K562 (cell line): ENCODE data around the gene ASB14.

ENCODE experiments used
- ELF4 ChIP-seq: fragments of 450-650 bp; formaldehyde crosslinking; IDR thresholded peaks from 2 replicates; pipeline ENCODE4 v1.4.0; 2022; ENCODE audit warnings: missing genetic modification characterization
- ESRRA ChIP-seq: fragments of 450-650 bp; IDR thresholded peaks from 2 replicates; pipeline ENCODE4 v1.6.1; 2014; ENCODE audit warnings: low read depth, mild to moderate bottlenecking, moderate library complexity, borderline replicate concordance
- EZH2 ChIP-seq: IDR thresholded peaks from 2 replicates; pipeline ENCODE4 v1.6.1; 2012; ENCODE audit warnings: low read depth, mild to moderate bottlenecking, inconsistent platforms, low read length, borderline replicate concordance
- KAT8 ChIP-seq: fragments of 450-650 bp; IDR thresholded peaks from 2 replicates; pipeline ENCODE4 v1.6.1; 2016; ENCODE audit warnings: low read depth, mild to moderate bottlenecking
- OTX1 ChIP-seq: fragments of 450-650 bp; formaldehyde crosslinking; IDR thresholded peaks from 2 replicates; pipeline ENCODE4 v1.4.0; 2022; ENCODE audit warnings: mild to moderate bottlenecking
- TCF3 ChIP-seq: sonication (generic); formaldehyde crosslinking; IDR thresholded peaks from 2 replicates; pipeline ENCODE4 v1.4.0; 2020; ENCODE audit warnings: mild to moderate bottlenecking, missing genetic modification reagents
- YY1 ChIP-seq, 3 experiments: IDR thresholded peaks; 2 replicates each; pipeline ENCODE4 v1.6.1; 2011; ENCODE audit warnings: low read length in 2 of 3, mild to moderate bottlenecking in 2 of 3, moderate library complexity in 2 of 3, borderline replicate concordance in 1 of 3, control low read depth in 1 of 3, low read depth in 1 of 3; ENCODE audit not compliant: insufficient read depth in 3 of 3, insufficient replicate concordance in 2 of 3, control insufficient read depth in 1 of 3, insufficient read length in 1 of 3; ENCODE audit errors: extremely low read depth in 1 of 3
- ZNF121 ChIP-seq: sonication (generic); formaldehyde crosslinking; conservative IDR thresholded peaks from 2 replicates; pipeline ENCODE4 v1.8.0; 2022; ENCODE audit warnings: missing genetic modification reagents
- ZNF561 ChIP-seq: fragments of 450-650 bp; formaldehyde crosslinking; conservative IDR thresholded peaks from 2 replicates; pipeline ENCODE4 v1.4.0; 2020; ENCODE audit warnings: mild to moderate bottlenecking, moderate library complexity
- TF ChIP-seq, protein P1 (sequence below), 3 experiments: IDR thresholded peaks in 2 of 3; conservative IDR thresholded peaks in 1 of 3; 2 replicates each; pipeline ENCODE4 v1.5.1; 2011 to 2012; ENCODE audit warnings: low read length in 3 of 3, mild to moderate bottlenecking in 3 of 3, control low read depth in 2 of 3, improper control_type of control experiment in 1 of 3, inconsistent platforms in 1 of 3, low read depth in 1 of 3, mixed read lengths in 1 of 3, moderate library complexity in 1 of 3; ENCODE audit not compliant: insufficient read depth in 2 of 3
- TF ChIP-seq, protein P2 (sequence below), 2 experiments: fragments of 200-800 bp in 1 of 2; sonication (Bioruptor generic) in 1 of 2; sonication (generic) in 1 of 2; formaldehyde crosslinking in 1 of 2; IDR thresholded peaks in 1 of 2; conservative IDR thresholded peaks in 1 of 2; 2 replicates each; pipeline versions ENCODE4 v1.5.0 to v1.6.1; 2016 to 2020; ENCODE audit warnings: missing compliant biosample characterization in 1 of 2, missing genetic modification characterization in 1 of 2, missing genetic modification reagents in 1 of 2
- TF ChIP-seq, protein P3 (sequence below): IDR thresholded peaks from 3 replicates; pipeline ENCODE4 v1.6.1; 2011; ENCODE audit warnings: borderline replicate concordance, mild to moderate bottlenecking, moderate library complexity; ENCODE audit not compliant: insufficient read length; ENCODE audit errors: extremely low read depth

DNA sequence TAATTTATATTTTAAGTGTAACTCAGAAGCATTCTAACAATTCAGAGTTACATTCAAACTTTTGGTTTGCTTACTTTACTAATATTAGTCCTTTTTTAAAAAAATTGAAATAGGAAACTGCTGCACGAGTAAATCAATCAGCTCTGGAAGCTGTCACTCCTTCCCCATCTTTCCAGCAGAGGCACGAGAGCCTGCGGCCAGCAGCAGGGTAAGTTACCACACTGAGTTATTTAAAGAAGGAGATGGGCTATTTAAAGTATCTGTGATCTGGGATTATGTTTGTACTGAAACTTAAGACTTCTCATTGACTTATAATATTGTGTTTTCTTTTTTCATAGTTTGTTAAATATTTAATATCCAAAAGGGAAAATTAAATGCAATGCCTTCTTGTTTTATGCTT lies 35.6 kb downstream of the ASB14 start:
- no peak for TF ChIP-seq KAT8
- no peak for TF ChIP-seq ESRRA
- TF ChIP-seq, protein P1, sequence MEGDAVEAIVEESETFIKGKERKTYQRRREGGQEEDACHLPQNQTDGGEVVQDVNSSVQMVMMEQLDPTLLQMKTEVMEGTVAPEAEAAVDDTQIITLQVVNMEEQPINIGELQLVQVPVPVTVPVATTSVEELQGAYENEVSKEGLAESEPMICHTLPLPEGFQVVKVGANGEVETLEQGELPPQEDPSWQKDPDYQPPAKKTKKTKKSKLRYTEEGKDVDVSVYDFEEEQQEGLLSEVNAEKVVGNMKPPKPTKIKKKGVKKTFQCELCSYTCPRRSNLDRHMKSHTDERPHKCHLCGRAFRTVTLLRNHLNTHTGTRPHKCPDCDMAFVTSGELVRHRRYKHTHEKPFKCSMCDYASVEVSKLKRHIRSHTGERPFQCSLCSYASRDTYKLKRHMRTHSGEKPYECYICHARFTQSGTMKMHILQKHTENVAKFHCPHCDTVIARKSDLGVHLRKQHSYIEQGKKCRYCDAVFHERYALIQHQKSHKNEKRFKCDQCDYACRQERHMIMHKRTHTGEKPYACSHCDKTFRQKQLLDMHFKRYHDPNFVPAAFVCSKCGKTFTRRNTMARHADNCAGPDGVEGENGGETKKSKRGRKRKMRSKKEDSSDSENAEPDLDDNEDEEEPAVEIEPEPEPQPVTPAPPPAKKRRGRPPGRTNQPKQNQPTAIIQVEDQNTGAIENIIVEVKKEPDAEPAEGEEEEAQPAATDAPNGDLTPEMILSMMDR (IDR thresholded peaks at IDR 0.05 in 2 of 3, conservative IDR thresholded peaks at IDR 0.05 in 1 of 3; ENCODE audit: insufficient read depth in 2 of 3, low read depth in 1 of 3, low read length in 3 of 3) = no peak
- no peak for TF ChIP-seq YY1 (IDR thresholded peaks at IDR 0.05; ENCODE audit: borderline replicate concordance in 1 of 3, control insufficient read depth in 1 of 3, extremely low read depth in 1 of 3, insufficient read depth in 3 of 3, insufficient read length in 1 of 3, insufficient replicate concordance in 2 of 3, low read depth in 1 of 3, low read length in 2 of 3)
- no peak for TF ChIP-seq ZNF121 (CRISPR knock-in tag)
- no peak for TF ChIP-seq OTX1 (CRISPR knock-in tag)
- TF ChIP-seq, protein P2, sequence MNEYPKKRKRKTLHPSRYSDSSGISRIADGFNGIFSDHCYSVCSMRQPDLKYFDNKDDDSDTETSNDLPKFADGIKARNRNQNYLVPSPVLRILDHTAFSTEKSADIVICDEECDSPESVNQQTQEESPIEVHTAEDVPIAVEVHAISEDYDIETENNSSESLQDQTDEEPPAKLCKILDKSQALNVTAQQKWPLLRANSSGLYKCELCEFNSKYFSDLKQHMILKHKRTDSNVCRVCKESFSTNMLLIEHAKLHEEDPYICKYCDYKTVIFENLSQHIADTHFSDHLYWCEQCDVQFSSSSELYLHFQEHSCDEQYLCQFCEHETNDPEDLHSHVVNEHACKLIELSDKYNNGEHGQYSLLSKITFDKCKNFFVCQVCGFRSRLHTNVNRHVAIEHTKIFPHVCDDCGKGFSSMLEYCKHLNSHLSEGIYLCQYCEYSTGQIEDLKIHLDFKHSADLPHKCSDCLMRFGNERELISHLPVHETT (CRISPR knock-in tag; conservative IDR thresholded peaks at IDR 0.05 in 1 of 2, IDR thresholded peaks at IDR 0.05 in 1 of 2) = no peak
- no peak for TF ChIP-seq EZH2
- TF ChIP-seq ZNF561 = no peak
- TF ChIP-seq, protein P3, sequence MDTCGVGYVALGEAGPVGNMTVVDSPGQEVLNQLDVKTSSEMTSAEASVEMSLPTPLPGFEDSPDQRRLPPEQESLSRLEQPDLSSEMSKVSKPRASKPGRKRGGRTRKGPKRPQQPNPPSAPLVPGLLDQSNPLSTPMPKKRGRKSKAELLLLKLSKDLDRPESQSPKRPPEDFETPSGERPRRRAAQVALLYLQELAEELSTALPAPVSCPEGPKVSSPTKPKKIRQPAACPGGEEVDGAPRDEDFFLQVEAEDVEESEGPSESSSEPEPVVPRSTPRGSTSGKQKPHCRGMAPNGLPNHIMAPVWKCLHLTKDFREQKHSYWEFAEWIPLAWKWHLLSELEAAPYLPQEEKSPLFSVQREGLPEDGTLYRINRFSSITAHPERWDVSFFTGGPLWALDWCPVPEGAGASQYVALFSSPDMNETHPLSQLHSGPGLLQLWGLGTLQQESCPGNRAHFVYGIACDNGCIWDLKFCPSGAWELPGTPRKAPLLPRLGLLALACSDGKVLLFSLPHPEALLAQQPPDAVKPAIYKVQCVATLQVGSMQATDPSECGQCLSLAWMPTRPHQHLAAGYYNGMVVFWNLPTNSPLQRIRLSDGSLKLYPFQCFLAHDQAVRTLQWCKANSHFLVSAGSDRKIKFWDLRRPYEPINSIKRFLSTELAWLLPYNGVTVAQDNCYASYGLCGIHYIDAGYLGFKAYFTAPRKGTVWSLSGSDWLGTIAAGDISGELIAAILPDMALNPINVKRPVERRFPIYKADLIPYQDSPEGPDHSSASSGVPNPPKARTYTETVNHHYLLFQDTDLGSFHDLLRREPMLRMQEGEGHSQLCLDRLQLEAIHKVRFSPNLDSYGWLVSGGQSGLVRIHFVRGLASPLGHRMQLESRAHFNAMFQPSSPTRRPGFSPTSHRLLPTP = no peak
- no peak for TF ChIP-seq ELF4 (CRISPR knock-in tag)
- TF ChIP-seq TCF3 (CRISPR knock-in tag) = no peak
